HepG2 (cell line): Measurements from ENCODE around the gene CDC42SE2. TPM values are rescaled to one million over a fixed set of nuclear protein-coding genes. Genes with fewer than 3 reads are reported as not detected.
"Not testable (repeated sequence)": the region's sequence is repeated elsewhere in the genome, so short reads cannot be mapped to it uniquely, and the experiment has no call there.

Experiments
- CBX5 ChIP-seq: sonication (generic); formaldehyde crosslinking; IDR thresholded peaks from 2 replicates; pipeline ENCODE4 v1.4.0; 2020; ENCODE audit warnings: missing genetic modification reagents, borderline replicate concordance
- IKZF5 ChIP-seq: IDR thresholded peaks from 2 replicates; pipeline ENCODE4 v1.6.1; 2018; ENCODE audit warnings: missing genetic modification reagents, mild to moderate bottlenecking, missing compliant biosample characterization
- PAXIP1 ChIP-seq: sonication (generic); formaldehyde crosslinking; conservative IDR thresholded peaks from 2 replicates; pipeline ENCODE4 v1.4.0; 2020; ENCODE audit warnings: mild to moderate bottlenecking, missing genetic modification reagents, moderate library complexity
- PHF5A ChIP-seq: IDR thresholded peaks from one replicate; pipeline ENCODE4 v1.6.1; 2018; ENCODE audit warnings: low read depth, missing genetic modification reagents; ENCODE audit not compliant: unreplicated experiment
- RXRA ChIP-seq: sonication (generic); formaldehyde crosslinking; IDR thresholded peaks from 2 replicates; pipeline ENCODE4 v1.5.1; 2020; ENCODE audit warnings: missing genetic modification reagents
- SAP130 ChIP-seq: IDR thresholded peaks from 2 replicates; pipeline ENCODE4 v1.6.1; 2016; ENCODE audit warnings: low read depth
- SOX13 ChIP-seq, 3 experiments: fragments of 450-650 bp in 1 of 3; sonication (generic) in 1 of 3; formaldehyde crosslinking in 1 of 3; IDR thresholded peaks in 2 of 3; conservative IDR thresholded peaks in 1 of 3; 2 replicates each; pipeline versions ENCODE4 v1.5.0 to v1.6.1; 2016 to 2020; ENCODE audit warnings: antibody characterized with exemption in 1 of 3, mild to moderate bottlenecking in 1 of 3, missing compliant biosample characterization in 1 of 3, missing genetic modification reagents in 1 of 3, moderate library complexity in 1 of 3
- ZBED4 ChIP-seq: sonication (generic); formaldehyde crosslinking; IDR thresholded peaks from 2 replicates; pipeline ENCODE4 v1.4.0; 2020; ENCODE audit warnings: missing genetic modification reagents, borderline replicate concordance
- ZFP91 ChIP-seq: sonication (generic); formaldehyde crosslinking; IDR thresholded peaks from 2 replicates; pipeline ENCODE4 v1.9.0; 2022; ENCODE audit warnings: missing genetic modification reagents, mild to moderate bottlenecking, borderline replicate concordance
- ZNF136 ChIP-seq: sonication (generic); formaldehyde crosslinking; IDR thresholded peaks from 2 replicates; pipeline ENCODE4 v1.8.1; 2022; ENCODE audit warnings: low read depth, mild to moderate bottlenecking, moderate library complexity, missing genetic modification reagents
- ZNF331 ChIP-seq: sonication (generic); formaldehyde crosslinking; IDR thresholded peaks from 2 replicates; pipeline ENCODE4 v1.4.0; 2020; ENCODE audit warnings: missing genetic modification reagents
- ZNF580 ChIP-seq: IDR thresholded peaks from 2 replicates; pipeline ENCODE4 v1.6.1; 2016; ENCODE audit warnings: low read depth, borderline replicate concordance
- ZNF598 ChIP-seq: sonication (generic); formaldehyde crosslinking; IDR thresholded peaks from 2 replicates; pipeline ENCODE4 v1.5.1; 2020; ENCODE audit warnings: mild to moderate bottlenecking, missing genetic modification reagents, borderline replicate concordance
- ZNF710 ChIP-seq: sonication (generic); formaldehyde crosslinking; IDR thresholded peaks from 2 replicates; pipeline ENCODE4 v1.5.0; 2020; ENCODE audit warnings: mild to moderate bottlenecking, missing genetic modification reagents, borderline replicate concordance
- polyA plus RNA-seq, 8 experiments: library from polyadenylated mRNA; depleted of rRNA in 3 of 8; stranded (reverse) in 7 of 8; unstranded in 1 of 8; fragments of >200 nt; fragmentation: Illumina TruSeq in 4 of 8; extraction: Trizol in 4 of 8; gene quantifications; 2 replicates each; pipeline versions ENCODE4 v1.2.1 to v1.2.3, GENCODE V29; 2011 to 2016; ENCODE audit warnings: low read depth in 4 of 8, missing spikeins in 1 of 8, mixed read lengths in 1 of 8; ENCODE audit not compliant: insufficient read depth in 1 of 8
- total RNA-seq, 5 experiments: library from RNA; depleted of rRNA; stranded (reverse); fragments of >200 nt; fragmentation: Illumina TruSeq; extraction: Trizol; gene quantifications; 2 replicates each; pipeline ENCODE4 v1.2.3, GENCODE V29; 2016; ENCODE audit warnings: low read depth in 1 of 5

The CDC42SE2 gene
- total and polyA plus RNA-seq, 2 of the 13 experiments (the other 11 are each of a cell fraction or from before 2014, with no cell fraction given), result 19.6 to 25.0 TPM

- TF ChIP-seq ZNF710 (0 out of 2 replicates have a peak, but pooled peaks have one; percentile 34), ZNF331 (0 out of 2 replicates have a peak, but pooled peaks have one; percentile 13), PAXIP1 (CRISPR knock-in tag) (peak; percentile 56), ZNF598 (CRISPR knock-in tag) (0 out of 2 replicates have a peak, but pooled peaks have one; percentile 50), ZBED4 (CRISPR knock-in tag) (0 out of 2 replicates have a peak, but pooled peaks have one; percentile 31), SAP130 (CRISPR knock-in tag) (peak; percentile 66; the same call in 1 of the 2 replicates), ZNF136 (0 out of 2 replicates have a peak, but pooled peaks have one; percentile 48), ZNF580 (CRISPR knock-in tag) (peak; percentile 54; the same call in 1 of the 2 replicates), ZFP91 (CRISPR knock-in tag) (peak; percentile 53; the same call in 1 of the 2 replicates), SOX13 (CRISPR knock-in tag; conservative IDR thresholded peaks at IDR 0.05 in 1 of 2, IDR thresholded peaks at IDR 0.05 in 1 of 2) (peak in 1 of 2 experiments; percentile 32; a peak in 1 of 4 replicates), PHF5A (CRISPR knock-in tag) (peak; percentile 68), CBX5 (CRISPR knock-in tag) (peak; percentile 80; the same call in 1 of the 2 replicates), RXRA (peak; percentile 53; the same call in 1 of the 2 replicates), IKZF5 (CRISPR knock-in tag) (0 out of 2 replicates have a peak, but pooled peaks have one; percentile 35)
- not testable (repeated sequence) for TF ChIP-seq SOX13 (IDR thresholded peaks at IDR 0.05)
Observed at GRCh38 chr5:131312235-131312772, 48.5 kb downstream of the CDC42SE2 start (continued).
